NB4 (cell line): ENCODE data around the gene C6orf89.

Experiments used
- MAX ChIP-seq: IDR thresholded peaks from 2 replicates; pipeline ENCODE4 v1.6.1; 2011; ENCODE audit warnings: low read depth, low read length
- MYC ChIP-seq: IDR thresholded peaks from 2 replicates; pipeline ENCODE4 v1.6.1; 2011; ENCODE audit warnings: low read depth, low read length
- POLR2A ChIP-seq: IDR thresholded peaks from 2 replicates; pipeline ENCODE4 v1.6.1; 2011; ENCODE audit warnings: mild to moderate bottlenecking; ENCODE audit not compliant: insufficient read length; ENCODE audit errors: extremely low read depth
- TF ChIP-seq, protein P1 (sequence below): IDR thresholded peaks from one replicate; pipeline ENCODE4 v1.5.1; 2012; ENCODE audit warnings: low read depth, low read length

- TF ChIP-seq, protein P1, sequence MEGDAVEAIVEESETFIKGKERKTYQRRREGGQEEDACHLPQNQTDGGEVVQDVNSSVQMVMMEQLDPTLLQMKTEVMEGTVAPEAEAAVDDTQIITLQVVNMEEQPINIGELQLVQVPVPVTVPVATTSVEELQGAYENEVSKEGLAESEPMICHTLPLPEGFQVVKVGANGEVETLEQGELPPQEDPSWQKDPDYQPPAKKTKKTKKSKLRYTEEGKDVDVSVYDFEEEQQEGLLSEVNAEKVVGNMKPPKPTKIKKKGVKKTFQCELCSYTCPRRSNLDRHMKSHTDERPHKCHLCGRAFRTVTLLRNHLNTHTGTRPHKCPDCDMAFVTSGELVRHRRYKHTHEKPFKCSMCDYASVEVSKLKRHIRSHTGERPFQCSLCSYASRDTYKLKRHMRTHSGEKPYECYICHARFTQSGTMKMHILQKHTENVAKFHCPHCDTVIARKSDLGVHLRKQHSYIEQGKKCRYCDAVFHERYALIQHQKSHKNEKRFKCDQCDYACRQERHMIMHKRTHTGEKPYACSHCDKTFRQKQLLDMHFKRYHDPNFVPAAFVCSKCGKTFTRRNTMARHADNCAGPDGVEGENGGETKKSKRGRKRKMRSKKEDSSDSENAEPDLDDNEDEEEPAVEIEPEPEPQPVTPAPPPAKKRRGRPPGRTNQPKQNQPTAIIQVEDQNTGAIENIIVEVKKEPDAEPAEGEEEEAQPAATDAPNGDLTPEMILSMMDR, result no peak
- no peak for TF ChIP-seq POLR2A
- TF ChIP-seq MAX, result no peak
- no peak for TF ChIP-seq MYC
Observed at GRCh38 chr6:36908747-36909146, 23.0 kb downstream of the C6orf89 start.
